Measurements from ENCODE around the gene LBP. TPM values are rescaled to one million over a fixed set of nuclear protein-coding genes. Genes with fewer than 3 reads are reported as not detected.

Gene LBP
- not detected for polyA plus RNA-seq (2012; ENCODE audit: insufficient read length, low read depth)

GRCh38 chr20:38346247-38346651 lies at the start of gene LBP:
Gene LBP (plus strand): TSS chr20:38346482. CDS start chr20:38346517, 35 bp downstream.
- TF ChIP-seq REST (IDR thresholded peaks at IDR 0.05; ENCODE audit: insufficient read depth in 1 of 2, low read depth in 2 of 2, low read length in 2 of 2), result no peak
- no peak for TF ChIP-seq FOXP2 (optimal IDR thresholded peaks at IDR 0.05; ENCODE audit: borderline replicate concordance, extremely low read depth, extremely low read length, insufficient read depth)

GRCh38 chr20:38297916-38298674 lies 48.2 kb upstream of the LBP start:
- TF ChIP-seq FOXP2 (optimal IDR thresholded peaks at IDR 0.05; ENCODE audit: borderline replicate concordance, extremely low read depth, extremely low read length, insufficient read depth) (no peak), TAF1 (IDR thresholded peaks at IDR 0.05; ENCODE audit: borderline replicate concordance, insufficient read depth, low read length) (no peak), POLR2AphosphoS5 (IDR thresholded peaks at IDR 0.05; ENCODE audit: low read depth, low read length) (no peak), REST (IDR thresholded peaks at IDR 0.05; ENCODE audit: insufficient read depth in 1 of 2, low read depth in 2 of 2, low read length in 2 of 2) (no peak), SIN3A (IDR thresholded peaks at IDR 0.05; ENCODE audit: borderline replicate concordance, insufficient read depth, low read length) (no peak)

- TF ChIP-seq REST (IDR thresholded peaks at IDR 0.05; ENCODE audit: insufficient read depth in 1 of 2, low read depth in 2 of 2, low read length in 2 of 2), result no peak
- no peak for TF ChIP-seq POLR2AphosphoS5 (IDR thresholded peaks at IDR 0.05; ENCODE audit: low read depth, low read length)
- no peak for TF ChIP-seq TAF1 (IDR thresholded peaks at IDR 0.05; ENCODE audit: borderline replicate concordance, insufficient read depth, low read length)
- no peak for TF ChIP-seq SIN3A (IDR thresholded peaks at IDR 0.05; ENCODE audit: borderline replicate concordance, insufficient read depth, low read length)
- TF ChIP-seq FOXP2 (optimal IDR thresholded peaks at IDR 0.05; ENCODE audit: borderline replicate concordance, extremely low read depth, extremely low read length, insufficient read depth), result no peak
These were observed 47.5 kb upstream of the LBP start for GRCh38 chr20:38298768-38299288.

GRCh38 chr20:38299963-38300362 lies 46.3 kb upstream of the LBP start:
- TF ChIP-seq TAF1 (IDR thresholded peaks at IDR 0.05; ENCODE audit: borderline replicate concordance, insufficient read depth, low read length) (no peak), FOXP2 (optimal IDR thresholded peaks at IDR 0.05; ENCODE audit: borderline replicate concordance, extremely low read depth, extremely low read length, insufficient read depth) (no peak), SIN3A (IDR thresholded peaks at IDR 0.05; ENCODE audit: borderline replicate concordance, insufficient read depth, low read length) (no peak), REST (IDR thresholded peaks at IDR 0.05; ENCODE audit: insufficient read depth in 1 of 2, low read depth in 2 of 2, low read length in 2 of 2) (no peak), POLR2AphosphoS5 (IDR thresholded peaks at IDR 0.05; ENCODE audit: low read depth, low read length) (no peak)

All from PFSK-1 (cell line).